GM18505 (cell line): ENCODE data around the gene MED12L.
"Not testable (repeated sequence)": the region's sequence is repeated elsewhere in the genome, so short reads cannot be mapped to it uniquely, and the experiment has no call there.

Source experiments
- ATAC-seq: cut with Tn5 transposase; IDR thresholded peaks from one replicate; pipeline ENCODE4 v1.9.1; 2021; ENCODE audit not compliant: unreplicated experiment
- POLR2A ChIP-seq: IDR thresholded peaks from 4 replicates; pipeline ENCODE4 v1.6.1; 2011; ENCODE audit warnings: borderline replicate concordance; ENCODE audit not compliant: insufficient read depth, insufficient read length; ENCODE audit errors: extremely low read depth

Gene MED12L

DNA sequence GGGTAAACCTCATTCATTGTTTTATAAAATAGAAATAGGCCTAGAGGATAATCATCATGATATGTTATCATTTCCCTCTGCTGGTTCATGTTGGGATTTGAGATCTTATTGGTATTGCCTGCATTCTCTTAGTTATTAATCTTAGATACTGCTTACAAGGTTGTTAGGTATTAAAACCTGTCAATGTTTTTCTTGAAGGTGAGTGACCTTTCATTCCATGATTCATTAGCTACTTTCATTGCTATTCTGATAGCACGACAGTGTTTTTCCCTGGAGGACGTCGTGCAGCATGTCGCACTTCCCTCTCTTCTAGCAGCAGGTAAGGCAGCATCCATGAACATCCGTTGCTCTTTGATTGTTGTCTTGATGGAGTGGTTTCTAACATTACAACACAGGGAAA is 282.0 kb downstream of the MED12L start:
- ATAC-seq: no peak
- no peak for TF ChIP-seq POLR2A

DNA sequence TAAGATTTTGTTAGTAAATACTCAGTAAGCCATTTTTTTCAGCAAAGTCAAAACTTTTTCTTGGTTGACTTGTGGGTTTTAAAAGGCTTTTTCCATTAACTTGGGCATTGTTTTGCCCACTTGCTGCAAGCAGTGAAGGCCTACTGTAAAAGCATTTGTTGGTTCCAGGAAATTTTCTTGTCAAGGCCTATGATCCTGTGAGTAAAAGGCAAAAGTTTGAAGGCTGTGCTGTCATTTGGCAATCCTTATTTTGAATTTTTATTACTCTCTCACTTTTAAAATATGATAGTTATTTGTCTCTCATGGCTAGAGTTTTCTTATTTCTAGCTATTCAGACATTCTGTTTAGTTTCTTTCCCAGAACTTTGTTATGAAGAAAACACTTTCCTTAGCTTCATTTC is 286.1 kb downstream of the MED12L start:
- TF ChIP-seq POLR2A: no peak
- ATAC-seq: no peak

DNA sequence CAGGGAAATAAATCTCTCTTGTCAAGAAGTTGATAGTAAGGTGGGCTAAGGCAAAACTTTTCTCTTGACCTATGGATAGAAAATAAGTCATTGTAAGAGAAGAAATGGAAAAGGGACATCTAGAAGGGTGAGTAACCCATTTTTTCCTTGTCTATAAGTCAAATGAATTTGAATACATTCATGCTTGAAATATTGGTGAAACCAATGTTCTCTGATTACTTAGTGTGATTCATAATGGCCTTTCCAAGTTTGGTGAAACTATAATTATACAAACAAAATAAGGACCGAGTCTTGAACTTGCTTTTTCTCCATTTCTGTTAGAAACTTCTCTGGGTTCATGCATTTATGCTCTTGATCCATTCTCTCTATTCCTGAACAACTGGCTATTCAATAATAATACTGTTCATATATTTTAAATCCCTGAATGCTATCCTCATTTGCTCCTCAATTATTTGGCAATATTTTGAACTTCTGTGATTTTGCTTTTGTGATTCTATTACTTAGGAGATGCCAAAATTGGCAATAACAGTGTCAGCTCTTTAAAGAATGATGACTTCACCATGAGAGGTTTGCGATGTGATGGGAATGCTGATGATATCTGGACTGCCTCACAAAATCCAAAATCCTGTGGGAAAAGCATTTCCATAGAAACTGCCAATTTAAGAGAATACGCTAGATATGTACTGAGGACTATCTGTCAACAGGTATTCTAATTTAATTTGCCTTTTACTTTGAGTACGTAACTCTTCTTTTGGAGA is 286.8 kb downstream of the MED12L start:
- no peak for TF ChIP-seq POLR2A
- ATAC-seq: no peak

- no peak for ATAC-seq
Observed at GRCh38 chr3:151377768-151378385, 292.4 kb downstream of the MED12L start.

GRCh38 chr3:151379083-151379734 is 293.7 kb downstream of the MED12L start:
- TF ChIP-seq POLR2A: no peak
- no peak for ATAC-seq

More at GRCh38 chr3:151377768-151378385, 292.4 kb downstream of the MED12L start:
- no peak for TF ChIP-seq POLR2A

GRCh38 chr3:151382671-151383070 is 297.2 kb downstream of the MED12L start:
- ATAC-seq: peak; percentile 47
- no peak for TF ChIP-seq POLR2A

- TF ChIP-seq POLR2A: no peak
- no peak for ATAC-seq
Observed at GRCh38 chr3:151383111-151383510, 297.6 kb downstream of the MED12L start.

- no peak for TF ChIP-seq POLR2A
- ATAC-seq: no peak
Observed at GRCh38 chr3:151383956-151384355, 298.5 kb downstream of the MED12L start.

GRCh38 chr3:151384741-151385174 is 299.3 kb downstream of the MED12L start, which contains the start of gene P2RY12:
Gene P2RY12, minus strand, starts transcription at chr3:151384753. Its CDS starts 45,908 bp downstream, at chr3:151338845.
- no peak for TF ChIP-seq POLR2A
- peak; percentile 42 for ATAC-seq

- no peak for TF ChIP-seq POLR2A
- ATAC-seq: no peak
Observed at GRCh38 chr3:151386056-151386455, 300.6 kb downstream of the MED12L start.

GRCh38 chr3:151387432-151387831 is 302.0 kb downstream of the MED12L start:
- ATAC-seq: no peak
- no peak for TF ChIP-seq POLR2A

- ATAC-seq: no peak
Observed at GRCh38 chr3:151387842-151388241, 302.4 kb downstream of the MED12L start.

DNA sequence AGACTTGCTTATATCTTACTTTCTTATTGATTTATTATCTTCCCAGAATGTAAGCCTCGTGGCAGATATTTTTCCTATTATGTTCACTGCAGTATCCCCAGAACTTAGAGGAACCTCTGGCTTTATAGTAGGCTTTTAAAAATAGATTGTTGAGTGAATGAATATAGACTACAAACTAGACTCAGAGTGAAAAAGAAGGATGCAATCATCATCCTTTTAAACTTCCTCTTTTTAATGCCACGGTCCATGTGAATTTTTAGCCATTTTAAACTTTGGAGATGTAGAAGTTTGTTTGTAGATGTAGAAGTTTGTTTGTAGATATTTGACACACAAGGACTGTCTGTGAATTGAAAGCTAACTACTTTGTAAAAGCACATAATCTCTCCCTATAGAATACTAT is 306.3 kb downstream of the MED12L start:
- no peak for TF ChIP-seq POLR2A

More at GRCh38 chr3:151387842-151388241, 302.4 kb downstream of the MED12L start:
- no peak for TF ChIP-seq POLR2A

DNA sequence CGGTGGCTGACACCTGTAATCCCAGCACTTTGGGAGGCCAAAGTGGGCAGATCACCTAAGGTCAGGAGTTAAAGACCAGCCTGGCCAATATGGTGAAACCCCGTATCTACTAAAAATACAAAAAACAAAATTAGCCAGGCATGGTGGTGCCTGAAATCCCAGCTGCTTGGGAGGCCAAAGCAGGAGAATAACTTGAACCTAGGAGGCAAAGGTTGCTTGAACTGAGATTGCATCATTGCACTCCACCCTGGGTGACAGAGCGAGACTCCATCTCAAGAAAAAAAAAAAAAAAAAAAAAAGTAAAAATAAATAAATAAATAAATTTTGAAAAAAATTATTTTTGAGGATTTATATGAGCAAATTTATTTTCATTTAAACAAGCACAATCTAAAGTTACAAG is 306.7 kb downstream of the MED12L start:
- ATAC-seq: not testable (repeated sequence)

More for the DNA sequence above, 306.3 kb downstream of the MED12L start:
- no peak for ATAC-seq
